GM18511 (cell line): ENCODE results near the gene LHX1.

Experiments used
- ATAC-seq: cut with Tn5 transposase; IDR thresholded peaks from one replicate; pipeline ENCODE4 v1.9.1; 2021; ENCODE audit warnings: mild to moderate bottlenecking, moderate library complexity; ENCODE audit not compliant: unreplicated experiment

Gene LHX1

DNA sequence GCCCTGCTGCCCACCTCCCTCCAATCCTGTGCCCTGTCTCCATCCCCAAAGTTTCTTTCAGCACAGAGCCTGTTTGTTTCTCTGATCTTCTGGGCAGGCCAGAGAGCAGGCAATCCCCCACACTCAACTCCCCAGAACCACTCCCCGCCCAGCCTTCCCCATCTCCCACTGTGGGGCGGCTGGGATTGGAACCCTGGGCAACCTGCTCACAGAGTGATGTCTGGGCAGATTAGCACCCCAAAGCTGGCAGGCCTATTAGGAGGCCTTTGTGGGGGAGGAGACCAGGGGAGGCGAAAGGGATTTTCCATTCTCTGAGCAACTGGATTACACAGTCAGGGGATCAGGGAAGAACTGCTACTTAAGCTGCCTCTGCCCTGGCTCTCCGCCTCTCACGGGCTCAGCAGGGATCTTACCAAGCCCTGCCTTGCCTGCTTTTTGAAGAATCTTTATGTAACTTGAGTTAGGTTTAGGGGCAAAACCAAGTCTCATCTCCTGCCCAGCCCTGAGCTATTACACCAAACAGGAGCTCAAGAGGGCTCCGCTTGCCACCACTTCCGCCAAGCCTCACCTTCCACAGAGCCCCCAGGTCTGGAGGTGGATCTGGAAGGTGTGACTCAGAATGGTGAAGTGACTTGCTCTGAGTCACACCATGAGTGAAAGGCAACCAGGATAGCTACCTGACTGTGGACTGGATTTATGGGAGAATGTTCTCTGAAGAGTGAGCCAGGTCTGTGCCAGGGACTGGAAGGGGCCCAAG is 16.0 kb upstream of the LHX1 start:
- no peak for ATAC-seq

DNA sequence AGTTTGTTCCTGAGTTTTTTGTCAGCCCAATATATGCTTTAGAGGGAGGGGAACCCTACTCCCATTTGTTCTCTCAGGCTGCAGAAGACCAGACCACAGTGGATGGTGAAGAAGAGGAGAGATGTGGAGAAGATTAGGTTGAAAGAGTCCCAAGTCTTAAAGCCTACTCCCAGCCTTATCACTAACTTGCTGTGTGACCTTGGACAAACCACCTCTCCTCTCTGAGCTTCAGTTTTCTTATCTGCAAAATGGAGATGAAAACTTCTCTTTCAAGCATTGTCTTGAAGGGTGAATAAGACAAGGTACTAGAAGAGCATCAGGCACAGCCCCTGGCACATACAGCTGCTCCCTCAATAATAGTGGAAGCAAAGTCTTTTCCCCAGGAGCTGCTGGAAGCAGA is 15.1 kb upstream of the LHX1 start:
- ATAC-seq = no peak

DNA sequence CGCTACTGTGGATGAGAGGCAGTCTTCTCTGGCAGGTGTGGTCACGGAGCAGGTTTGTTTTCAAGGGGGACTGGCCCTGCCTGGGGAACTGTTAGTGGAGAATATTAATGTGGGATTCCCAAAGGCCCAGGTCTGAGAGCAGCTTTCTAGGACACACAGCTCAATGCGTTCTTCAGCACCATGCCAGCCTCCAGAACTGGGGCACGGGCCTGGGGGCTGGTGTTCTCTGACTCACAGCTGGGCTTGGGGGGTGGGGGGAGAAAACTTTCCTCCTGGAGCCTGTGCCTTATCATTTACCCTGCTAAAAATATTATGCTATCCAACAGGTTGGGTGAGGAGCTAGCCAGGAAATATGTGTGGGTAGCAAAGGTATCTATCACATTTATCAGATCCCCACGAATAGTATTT is 13.5 kb upstream of the LHX1 start:
- no peak for ATAC-seq

DNA sequence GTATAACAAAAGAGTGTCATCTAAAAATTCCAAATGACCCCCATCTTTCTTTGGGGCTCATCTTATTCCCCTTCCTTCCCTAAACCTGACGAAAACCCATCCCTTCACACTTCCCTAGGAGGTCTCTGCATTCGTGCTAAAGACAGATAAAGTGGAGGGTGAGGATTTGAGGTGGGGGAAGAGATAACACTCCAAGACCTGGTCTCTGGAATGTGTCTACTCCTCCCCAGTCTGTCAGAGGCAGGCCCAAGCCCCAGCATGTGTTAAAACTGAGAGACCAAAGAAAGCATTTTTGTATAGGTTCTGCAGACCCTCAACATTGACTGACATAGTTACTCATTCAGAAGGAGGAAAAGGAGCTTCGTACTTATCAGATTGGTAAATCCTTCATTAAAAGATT is 11.0 kb upstream of the LHX1 start:
- no peak for ATAC-seq

DNA sequence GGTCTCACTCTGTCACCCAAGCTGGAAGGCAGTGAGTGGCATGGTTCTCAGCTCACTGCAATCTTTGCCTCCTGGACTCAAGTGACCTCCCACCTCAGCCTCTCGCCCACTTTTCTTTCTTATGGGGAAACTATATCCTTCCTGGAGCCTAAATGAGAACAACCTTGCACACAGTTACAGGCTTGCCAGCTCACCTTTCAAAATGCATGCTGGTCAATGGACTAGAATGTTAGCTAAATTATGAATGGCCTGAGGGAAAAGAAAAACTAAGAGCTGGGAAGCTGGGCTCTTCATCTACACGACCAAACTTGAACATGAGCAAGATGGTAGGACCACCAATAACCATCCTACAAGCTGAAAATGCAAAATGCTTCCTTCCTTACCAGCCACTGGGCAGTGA is 10.6 kb upstream of the LHX1 start:
- no peak for ATAC-seq

DNA sequence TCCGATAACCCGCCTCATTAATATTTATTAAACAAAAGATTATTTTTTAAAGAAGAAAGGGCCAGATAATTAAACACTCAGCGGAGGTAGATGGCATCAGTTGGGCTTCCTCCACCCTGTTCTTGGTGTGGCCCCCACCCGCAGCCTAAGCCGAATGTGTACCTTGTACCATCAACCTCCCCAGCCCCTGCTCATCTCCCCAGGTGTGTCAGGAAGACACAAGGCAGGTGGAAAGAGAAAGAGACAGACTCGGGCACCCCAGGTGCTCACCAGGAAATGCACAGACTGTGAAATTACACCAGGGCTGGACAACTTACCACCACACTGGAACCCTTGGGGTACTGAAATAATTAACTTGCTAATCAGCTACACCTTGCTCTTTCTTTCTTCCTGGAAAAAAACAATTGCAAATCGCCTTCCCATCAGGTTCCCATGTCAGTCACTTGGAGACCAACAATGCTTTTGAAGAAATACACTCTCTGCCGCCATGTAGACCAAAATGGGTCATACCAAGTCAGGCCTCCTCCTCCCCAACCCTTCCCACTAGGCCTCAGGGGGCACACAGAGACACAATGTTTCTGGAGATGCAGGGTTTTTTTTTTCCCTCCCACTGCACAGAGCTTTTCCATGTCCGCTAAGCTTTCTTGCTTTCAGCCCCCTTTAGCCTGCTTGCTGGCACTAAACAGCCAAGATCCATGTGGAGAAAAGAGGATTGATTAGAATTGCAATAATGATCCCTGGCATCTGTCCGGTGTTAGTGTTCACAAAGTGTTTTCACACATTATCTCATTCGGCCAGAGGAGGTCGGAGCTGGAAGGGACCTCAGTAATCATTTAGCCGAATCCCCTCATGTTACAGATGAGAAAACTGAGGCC is 8.6 kb upstream of the LHX1 start:
- ATAC-seq = no peak

DNA sequence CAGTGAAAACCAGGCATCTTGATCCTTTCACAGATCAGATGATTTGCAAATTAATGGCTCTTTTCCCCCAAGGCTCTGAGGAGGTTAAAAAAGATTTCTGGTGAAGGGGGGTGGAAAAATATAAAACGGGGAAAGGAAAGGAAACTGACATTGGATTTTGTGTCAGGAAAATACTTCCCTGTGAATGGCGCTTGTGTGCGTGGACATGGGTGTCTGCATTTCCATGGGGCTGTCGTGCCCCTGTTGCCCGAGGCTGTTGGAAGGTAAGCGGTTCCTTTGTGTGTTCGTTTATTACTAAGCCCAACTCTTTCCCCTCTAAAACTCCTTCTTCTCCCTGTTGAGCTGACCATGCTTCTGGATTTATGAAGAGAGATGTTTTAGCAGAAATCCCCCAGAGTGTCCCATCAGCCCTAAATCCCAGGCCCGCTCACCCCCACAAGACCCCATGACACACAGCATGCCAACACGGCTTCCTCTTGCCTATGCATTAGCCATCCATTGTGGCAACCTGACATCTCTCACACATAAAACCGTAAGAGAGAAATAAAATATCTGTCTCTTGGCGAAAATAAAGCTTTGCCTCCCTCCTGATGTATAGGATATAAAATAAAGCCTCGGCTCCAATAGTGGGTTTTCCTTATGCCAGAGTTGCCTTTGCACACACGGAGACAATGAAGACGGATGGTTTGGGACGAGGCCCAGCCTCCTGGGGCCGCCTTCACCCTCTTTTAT is 7.3 kb upstream of the LHX1 start:
- no peak for ATAC-seq

DNA sequence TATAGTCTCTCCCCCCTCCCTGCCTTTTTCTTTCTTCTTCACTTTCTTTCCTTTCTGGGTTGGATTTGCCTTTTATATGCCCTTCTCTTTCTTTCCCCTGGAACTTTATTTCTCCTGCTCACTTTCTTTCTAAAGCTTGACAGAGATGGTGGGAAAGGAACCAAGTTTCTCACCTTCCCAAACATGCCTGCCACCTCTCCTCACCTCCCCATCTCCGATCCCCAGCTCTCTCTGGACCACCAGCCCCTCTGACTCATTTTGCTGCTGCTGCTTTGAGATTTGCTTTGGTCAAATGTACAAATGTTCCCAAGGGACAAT is 6.7 kb upstream of the LHX1 start:
- ATAC-seq = no peak

DNA sequence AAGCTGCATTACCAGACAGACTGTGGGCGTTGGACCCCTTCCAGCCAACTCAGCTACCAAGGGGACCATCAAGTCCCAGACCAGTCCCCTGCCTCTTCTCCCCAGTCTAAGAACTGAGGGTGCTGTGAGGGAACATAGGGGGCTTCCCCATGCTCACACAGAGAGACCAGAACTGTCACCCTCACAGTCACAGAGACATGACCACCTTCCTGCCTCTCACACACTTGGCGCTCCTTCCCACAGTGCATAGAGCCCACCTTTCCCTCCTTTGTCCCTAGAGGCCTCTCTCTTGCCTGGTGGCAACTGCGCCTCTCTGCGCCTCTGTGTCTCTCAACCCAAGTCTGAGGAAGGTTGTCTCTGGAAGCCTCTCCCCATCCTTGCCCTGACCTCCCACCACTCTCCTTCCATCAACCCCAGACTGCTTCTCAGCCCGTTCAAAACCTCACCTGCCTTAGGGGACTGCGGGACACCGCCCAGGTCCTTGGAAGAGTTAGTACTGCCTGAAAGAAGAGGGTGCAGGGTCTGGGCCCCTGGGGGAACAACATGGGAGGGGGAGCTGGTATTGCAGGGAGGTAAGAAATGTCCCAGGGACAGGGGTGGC is 6.1 kb upstream of the LHX1 start:
- ATAC-seq = no peak

DNA sequence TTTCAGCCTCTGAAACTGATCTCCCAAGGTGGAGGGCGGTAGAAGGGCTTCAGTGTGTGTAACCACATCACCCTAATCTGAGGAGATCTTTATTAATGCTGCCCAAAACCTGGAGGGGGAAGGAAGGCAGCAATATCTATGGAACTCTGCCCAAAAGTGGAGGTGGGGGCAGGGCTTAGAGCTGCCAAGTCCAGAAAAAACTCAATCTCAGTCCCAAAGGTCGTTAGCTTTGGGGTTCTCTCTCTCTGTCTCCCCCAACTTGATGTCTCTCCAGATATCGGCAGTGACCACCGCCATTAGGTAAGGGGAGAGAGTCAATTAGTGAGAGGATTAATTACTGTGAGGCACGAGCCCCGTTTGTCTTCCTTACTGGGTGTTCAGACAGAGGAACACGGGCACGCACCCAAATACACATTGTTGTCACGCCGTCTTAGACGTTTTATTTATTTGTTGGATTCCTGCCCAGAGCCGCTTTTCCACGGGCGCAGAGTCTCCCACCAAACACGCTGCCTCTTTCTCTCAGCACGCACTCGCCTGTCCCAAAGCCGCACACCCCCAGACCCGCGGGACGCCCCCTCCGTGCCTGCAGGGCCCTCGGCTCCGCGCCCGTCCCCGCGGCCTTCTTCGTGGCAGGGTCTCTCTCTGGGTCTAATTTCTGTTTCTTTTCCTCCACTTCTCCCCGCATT is 5.4 kb upstream of the LHX1 start:
- ATAC-seq = no peak

DNA sequence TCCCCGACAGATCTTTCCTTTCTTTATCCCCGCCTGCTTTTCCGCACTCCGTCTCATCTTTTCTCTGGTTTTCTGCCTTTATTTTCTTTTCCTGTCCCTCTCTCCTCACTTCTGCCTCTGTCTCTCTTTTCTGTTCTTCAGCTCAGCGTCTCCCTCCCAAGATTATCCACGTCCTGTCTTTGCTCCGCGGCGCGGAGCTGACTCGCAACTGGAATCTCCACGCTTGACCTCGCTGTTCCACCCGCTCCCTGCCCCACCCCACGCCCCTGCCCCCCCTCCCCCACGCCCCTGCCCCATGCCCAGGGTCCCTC is 4.9 kb upstream of the LHX1 start:
- ATAC-seq = no peak

DNA sequence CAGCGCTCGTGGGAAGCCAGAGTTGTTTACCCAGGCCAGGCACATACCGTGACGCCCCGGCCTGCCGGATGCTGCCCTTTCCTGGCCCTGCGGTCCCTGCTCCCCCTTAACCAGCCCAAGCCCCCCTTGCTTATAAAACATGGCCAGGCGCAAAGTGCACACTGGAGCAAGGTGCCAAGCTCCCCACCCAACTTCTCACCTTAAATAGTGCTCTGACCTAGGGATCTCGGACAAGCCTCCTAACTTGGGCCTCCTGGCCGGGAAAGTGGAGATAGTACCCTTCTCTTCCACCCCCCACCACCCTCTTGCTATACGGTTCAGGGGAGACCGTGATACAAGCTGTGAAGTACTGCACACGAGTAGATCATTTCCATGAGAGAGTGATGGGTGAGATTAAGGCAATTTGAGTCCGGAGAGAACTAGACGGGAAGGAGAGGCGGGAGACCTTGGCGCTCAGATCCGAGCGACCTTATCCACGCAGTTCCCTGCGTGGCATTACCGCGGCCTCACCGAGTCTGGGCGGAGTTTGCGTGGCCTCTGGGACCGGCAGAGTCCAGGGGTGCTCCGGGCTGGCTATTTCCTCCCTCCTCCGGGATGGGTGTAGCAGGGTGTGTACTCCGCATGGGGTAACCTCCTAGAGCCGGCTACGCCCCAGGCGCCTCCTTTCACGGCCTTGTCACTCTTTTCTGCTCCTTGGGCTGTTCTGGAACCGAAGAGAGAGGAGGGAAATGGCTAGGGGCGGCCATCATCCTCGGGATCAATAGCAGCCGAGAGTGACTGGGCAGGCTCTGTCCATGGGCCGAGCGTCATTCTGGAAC is 4.4 kb upstream of the LHX1 start:
- ATAC-seq = no peak

DNA sequence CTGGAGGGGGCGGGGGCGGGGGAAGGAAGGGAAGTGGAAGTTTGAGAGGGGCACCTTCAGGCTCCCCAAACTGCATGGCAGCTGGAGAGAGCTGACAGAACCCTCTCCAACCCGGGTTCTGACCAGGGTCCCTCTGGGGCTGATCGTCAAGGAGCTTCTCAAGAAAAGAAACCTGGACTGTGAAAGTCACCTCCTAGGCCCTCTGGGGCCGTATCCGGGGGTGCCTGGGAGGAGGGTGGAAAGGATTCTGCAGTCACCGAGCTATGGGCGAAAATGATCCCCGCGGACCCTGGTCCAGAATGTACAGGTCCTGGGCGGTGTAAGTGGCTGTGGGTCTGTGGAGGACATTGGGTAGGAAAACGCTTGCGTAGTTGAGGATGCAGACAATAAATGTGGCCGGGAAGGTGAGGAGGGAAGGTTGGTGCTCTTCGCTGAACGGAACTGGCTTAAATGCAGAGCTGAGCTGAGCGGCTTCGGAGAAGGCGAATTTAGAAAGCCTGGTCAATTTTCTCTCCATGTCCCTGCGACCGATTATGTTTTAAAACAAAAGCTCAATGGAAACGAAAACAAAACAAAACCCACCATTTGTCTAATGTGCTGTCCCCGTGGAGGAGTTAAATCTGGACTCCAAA is 3.6 kb upstream of the LHX1 start:
- ATAC-seq = no peak

DNA sequence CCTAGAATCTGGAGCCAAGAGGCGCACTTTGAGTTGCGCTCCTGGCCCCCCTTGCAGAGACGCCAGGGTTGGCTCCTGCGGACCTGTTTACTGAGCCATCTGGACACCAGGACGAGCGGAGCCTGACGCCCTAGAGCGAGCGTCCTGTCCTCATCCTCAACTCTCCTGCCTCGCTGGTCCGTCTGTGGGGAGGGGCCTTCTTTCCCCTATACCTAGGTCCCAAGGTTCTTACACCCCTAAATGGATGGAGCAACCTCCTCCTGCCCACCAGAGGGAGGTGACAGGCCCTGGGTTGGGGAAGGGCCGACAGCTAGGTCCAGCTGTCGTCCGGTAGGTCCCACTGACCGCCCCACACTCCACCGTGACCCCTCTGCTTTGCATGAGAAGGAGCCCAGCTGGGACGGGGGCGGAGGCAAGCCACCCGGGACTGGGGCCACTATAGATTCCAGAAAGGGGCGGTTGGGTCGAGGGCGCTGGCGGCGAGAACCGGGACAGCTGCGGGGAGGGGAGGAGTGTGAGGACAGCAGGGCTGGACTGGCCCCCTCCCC is 3.1 kb upstream of the LHX1 start:
- ATAC-seq = no peak

DNA sequence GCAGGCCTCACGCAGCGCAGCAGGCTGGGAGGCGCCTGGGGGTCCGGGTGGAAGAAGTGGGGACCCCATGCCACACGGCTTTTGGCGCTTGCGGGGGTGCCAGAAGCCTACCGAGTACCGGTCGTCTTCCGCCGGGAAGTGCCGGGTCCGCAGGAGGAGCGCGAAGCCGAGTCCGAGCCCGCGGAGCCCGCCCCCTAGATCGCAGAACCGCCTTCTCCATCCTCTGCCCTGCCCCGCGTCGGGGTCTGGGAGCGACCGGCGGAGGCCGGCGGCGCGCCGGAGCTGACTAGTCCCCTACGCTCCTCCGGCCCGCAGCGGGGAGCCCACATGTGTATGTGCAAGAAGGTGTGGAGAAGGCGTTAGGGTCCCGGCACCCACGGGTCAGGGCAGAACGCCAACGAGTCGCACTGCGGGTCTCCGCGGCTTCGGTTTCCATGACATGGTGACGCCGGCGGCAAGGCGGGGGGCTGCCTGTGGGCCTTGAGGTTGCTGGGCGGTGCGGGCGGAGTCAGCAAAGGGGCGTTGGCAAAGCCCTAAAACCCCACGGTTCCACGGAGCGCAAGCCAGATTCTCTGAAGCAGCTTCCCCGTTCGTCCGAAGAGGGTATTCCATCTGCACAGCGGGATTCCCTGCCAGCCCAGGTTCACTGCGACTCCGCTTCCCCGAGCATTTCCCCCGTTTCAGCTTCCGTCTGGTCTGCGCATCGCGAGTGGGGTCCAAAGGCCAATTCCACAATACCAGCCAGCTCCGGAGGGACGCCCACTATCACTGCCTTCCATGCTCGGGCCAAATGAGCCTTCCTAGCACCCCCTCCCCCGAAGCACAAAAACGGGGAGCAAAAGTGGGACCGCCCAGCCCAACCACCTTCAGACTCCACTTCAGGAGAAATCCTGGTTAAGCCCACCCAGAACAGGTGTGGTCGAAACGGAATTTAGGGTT is 2.3 kb upstream of the LHX1 start:
- no peak for ATAC-seq

DNA sequence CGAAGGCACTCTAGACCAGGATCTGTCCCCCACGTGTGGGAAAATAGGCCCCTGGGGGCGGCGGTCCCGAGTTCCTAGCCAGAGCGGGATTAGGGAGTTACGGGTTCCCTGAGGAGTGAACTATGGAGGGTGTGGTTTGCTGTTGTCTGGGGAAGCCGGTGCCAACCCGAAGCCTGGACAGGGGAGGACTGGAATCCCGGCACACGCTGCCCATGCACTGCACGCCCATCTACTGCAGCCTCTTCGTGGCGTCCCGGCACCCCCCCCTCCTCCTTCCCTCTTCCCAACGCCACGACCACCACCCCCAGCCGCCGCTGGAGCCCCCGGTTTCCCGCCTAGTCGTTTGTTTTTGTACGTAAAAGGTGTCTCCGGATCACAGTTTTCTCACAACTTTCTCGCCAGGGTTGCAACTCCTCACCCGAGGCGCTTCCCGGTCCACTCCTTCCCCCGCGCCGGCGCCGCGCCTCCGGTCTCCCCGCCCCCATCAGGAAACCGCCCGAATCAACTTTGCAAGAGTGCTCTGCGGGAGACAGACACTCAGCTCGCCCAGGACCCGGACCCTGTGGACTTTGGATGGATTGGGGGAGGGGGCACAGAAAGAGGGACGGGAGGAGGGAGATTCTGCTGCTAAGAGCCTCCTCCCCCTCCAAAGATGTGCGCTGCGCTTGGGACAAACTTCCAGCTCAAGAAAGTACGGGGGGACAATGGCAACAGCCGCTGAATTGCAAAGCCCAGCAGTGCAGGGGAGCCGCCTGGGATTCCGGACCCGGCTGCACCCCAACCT is 1.4 kb upstream of the LHX1 start:
- ATAC-seq = no peak

DNA sequence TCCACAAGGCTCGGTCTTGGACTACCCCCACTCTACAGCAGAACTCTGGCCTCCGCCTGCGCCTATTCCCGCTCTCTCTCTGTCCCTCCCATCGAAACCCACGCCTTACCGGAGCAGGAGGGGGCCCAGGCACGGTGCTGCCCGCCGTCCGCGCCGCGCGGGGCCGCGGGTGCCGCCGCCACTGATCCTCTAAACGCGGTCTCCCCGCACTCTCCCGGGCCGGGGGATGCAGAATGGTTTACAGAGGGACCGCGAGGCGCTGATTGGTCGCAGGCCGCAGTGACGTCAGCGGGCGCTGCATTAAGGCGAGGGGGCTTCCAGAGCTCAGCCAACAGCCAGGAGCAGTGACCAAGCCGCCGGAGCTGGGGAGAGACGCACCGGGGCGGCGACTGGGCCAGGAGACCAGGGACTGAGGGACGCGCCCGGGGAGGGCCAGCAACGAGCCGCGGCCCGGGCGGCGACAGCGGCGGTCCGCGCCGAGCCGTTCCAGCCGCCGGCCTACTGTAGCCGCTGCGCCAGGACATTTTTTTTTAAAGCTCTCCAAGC is 747 bp upstream of the LHX1 start:
- ATAC-seq = no peak
